Cardiac fibroblast (primary cell): Measurements from ENCODE around the gene KIF26A.

Experiments used
- DNase-seq, 2 donors: peaks; one replicate each; pipeline versions ENCODE4 v3.0.0 to v3.0.0-alpha.2; 2010; ENCODE audit warnings: low read depth in 2 of 2
- H3K4me3 ChIP-seq, 2 donors: replicated peaks in 1 of 2; 1 replicate in 1 of 2; 2 replicates in 1 of 2; pipeline ENCODE4 v1.5.1; 2011; ENCODE audit warnings: low read depth in 2 of 2, low read length in 2 of 2, mild to moderate bottlenecking in 2 of 2, moderate library complexity in 1 of 2
- TF ChIP-seq, protein P1 (sequence below): IDR thresholded peaks from one replicate; pipeline ENCODE4 v1.5.1; 2011; ENCODE audit warnings: low read depth, mild to moderate bottlenecking, low read length, inconsistent platforms

Gene KIF26A

DNA sequence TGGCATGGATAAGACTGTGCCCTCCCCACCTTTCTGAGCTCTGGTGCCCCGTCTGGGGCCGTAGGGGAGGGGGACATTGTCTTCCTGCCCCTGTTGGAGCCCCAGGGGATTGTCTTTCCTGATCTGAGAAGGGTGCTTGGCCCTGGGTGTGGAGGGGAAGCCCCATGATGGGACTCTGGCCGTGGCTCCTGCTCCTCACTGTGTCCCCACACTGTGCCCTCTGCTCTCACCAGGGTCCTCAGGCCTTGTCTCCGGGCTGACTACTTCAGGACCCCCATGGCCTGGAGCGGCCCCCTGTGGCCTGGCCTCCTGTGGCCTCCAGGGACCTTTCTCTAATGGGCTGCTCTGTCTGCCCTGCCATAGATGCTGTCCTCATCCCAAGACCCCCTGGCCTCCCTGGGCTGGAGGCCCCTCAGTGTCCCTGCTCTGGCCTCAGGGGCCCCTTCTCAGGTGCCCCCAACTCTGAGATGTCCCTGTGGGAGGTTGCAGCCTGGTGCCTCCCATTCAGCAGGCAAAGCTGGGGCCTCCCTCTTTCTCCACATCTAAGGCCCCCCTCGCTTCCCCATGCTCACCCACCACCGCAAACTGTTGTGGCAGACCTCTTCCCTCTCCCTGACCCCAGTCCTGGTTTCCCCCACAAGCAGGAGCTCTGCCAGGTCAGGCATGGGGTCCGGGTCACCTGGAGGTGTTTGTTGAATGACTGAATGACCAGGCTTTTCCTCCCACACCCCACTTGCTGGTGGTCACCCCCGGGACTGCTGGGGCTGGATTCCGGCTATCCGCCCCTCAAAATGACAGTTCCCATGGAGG is 4.0 kb downstream of the KIF26A start:
- TF ChIP-seq, protein P1, sequence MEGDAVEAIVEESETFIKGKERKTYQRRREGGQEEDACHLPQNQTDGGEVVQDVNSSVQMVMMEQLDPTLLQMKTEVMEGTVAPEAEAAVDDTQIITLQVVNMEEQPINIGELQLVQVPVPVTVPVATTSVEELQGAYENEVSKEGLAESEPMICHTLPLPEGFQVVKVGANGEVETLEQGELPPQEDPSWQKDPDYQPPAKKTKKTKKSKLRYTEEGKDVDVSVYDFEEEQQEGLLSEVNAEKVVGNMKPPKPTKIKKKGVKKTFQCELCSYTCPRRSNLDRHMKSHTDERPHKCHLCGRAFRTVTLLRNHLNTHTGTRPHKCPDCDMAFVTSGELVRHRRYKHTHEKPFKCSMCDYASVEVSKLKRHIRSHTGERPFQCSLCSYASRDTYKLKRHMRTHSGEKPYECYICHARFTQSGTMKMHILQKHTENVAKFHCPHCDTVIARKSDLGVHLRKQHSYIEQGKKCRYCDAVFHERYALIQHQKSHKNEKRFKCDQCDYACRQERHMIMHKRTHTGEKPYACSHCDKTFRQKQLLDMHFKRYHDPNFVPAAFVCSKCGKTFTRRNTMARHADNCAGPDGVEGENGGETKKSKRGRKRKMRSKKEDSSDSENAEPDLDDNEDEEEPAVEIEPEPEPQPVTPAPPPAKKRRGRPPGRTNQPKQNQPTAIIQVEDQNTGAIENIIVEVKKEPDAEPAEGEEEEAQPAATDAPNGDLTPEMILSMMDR, result no peak
- no peak overlapping the region for H3K4me3 ChIP-seq
- DNase-seq, result no peak

GRCh38 chr14:104142946-104143470 is 4.6 kb downstream of the KIF26A start:
- DNase-seq, result no peak
- H3K4me3 ChIP-seq, result no peak overlapping the region
- TF ChIP-seq, protein P1, result no peak

- no peak overlapping the region for H3K4me3 ChIP-seq
- DNase-seq, result no peak
- TF ChIP-seq, protein P1, result no peak
These were observed 5.4 kb downstream of the KIF26A start for GRCh38 chr14:104143521-104144452.

GRCh38 chr14:104144453-104144790 is 6.0 kb downstream of the KIF26A start:
- H3K4me3 ChIP-seq, result no peak overlapping the region
- DNase-seq, result no peak
- TF ChIP-seq, protein P1, result no peak

- DNase-seq, result no peak
- TF ChIP-seq, protein P1, result no peak
- H3K4me3 ChIP-seq, result no peak overlapping the region
These were observed 6.8 kb downstream of the KIF26A start for GRCh38 chr14:104144911-104145825.

DNA sequence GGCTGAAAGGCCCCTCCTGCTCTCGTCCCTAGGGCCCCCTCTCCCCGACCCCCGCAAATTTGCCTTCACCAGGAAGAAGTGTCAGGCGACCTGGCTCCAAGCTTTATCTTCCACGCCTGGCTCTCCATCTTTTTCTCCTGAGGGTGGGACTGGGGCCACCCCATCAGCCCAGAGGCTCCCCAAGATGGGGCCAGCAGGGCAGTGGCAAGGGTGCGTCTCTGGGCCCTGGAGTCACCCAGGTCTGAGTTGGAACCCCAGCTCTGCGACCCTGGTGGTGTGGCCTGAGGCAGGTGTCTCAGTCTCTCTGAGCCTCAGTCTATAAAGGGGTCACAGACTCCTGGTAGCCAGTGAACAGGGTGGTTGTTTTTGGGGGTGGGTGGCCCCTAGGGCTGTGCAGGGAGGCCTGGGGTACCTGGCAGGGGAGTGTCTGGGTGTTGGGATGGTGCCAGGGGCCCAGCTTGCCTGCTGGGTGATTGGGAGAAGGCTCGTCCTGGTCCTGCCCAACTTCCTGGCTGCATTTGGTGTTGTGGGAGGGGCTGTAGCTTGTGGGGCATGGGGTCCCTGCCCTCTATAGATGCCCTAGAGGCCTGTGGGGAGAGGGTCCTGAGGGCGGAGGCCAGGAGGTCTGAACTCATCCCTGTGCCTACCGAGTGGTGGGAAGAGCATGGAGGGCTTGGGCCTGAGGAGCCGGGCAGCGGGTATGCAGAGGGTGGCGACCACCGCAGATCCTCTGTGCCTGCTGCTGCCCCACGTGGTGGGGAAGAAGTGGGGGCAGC is 7.6 kb downstream of the KIF26A start:
- H3K4me3 ChIP-seq, result no peak overlapping the region
- DNase-seq, result no peak
- TF ChIP-seq, protein P1, result no peak
